Ishikawa (cell line): Measurements from ENCODE around the gene C10orf120.

ENCODE experiments used
- CEBPB ChIP-seq: IDR thresholded peaks from 2 replicates; pipeline ENCODE4 v1.6.1; 2012
- CREB1 ChIP-seq: IDR thresholded peaks from 2 replicates; pipeline ENCODE4 v1.6.1; 2012; ENCODE audit warnings: low read depth
- EGR1 ChIP-seq: IDR thresholded peaks from 2 replicates; pipeline ENCODE4 v1.6.1; 2012
- EP300 ChIP-seq: IDR thresholded peaks from 2 replicates; pipeline ENCODE4 v1.6.1; 2012; ENCODE audit warnings: borderline replicate concordance
- FOXM1 ChIP-seq: IDR thresholded peaks from 2 replicates; pipeline ENCODE4 v1.6.1; 2012; ENCODE audit warnings: low read depth, borderline replicate concordance
- MAX ChIP-seq: IDR thresholded peaks from 2 replicates; pipeline ENCODE4 v1.6.1; 2012
- NFIC ChIP-seq: IDR thresholded peaks from 2 replicates; pipeline ENCODE4 v1.6.1; 2012
- RAD21 ChIP-seq: IDR thresholded peaks from 2 replicates; pipeline ENCODE4 v1.6.1; 2012; ENCODE audit warnings: low read depth
- REST ChIP-seq: IDR thresholded peaks from 2 replicates; pipeline ENCODE4 v1.6.1; 2012; ENCODE audit warnings: low read depth, mild to moderate bottlenecking
- TAF1 ChIP-seq: IDR thresholded peaks from 2 replicates; pipeline ENCODE4 v1.6.1; 2012; ENCODE audit warnings: low read depth, mild to moderate bottlenecking
- TCF12 ChIP-seq: IDR thresholded peaks from 2 replicates; pipeline ENCODE4 v1.6.1; 2012; ENCODE audit warnings: low read depth
- TEAD4 ChIP-seq: IDR thresholded peaks from 2 replicates; pipeline ENCODE4 v1.6.1; 2012
- USF1 ChIP-seq: IDR thresholded peaks from 2 replicates; pipeline ENCODE4 v1.6.1; 2012
- YY1 ChIP-seq: IDR thresholded peaks from 2 replicates; pipeline ENCODE4 v1.6.1; 2012; ENCODE audit warnings: low read depth
- ZBTB7A ChIP-seq: IDR thresholded peaks from 2 replicates; pipeline ENCODE4 v1.6.1; 2012; ENCODE audit warnings: low read depth

The C10orf120 gene

GRCh38 chr10:122664501-122664900 is 35.1 kb downstream of the C10orf120 start:
- TF ChIP-seq TEAD4 = no peak
- no peak for TF ChIP-seq TCF12
- TF ChIP-seq EP300 = no peak
- no peak for TF ChIP-seq CEBPB
- no peak for TF ChIP-seq CREB1
- TF ChIP-seq YY1 = no peak
- no peak for TF ChIP-seq USF1
- TF ChIP-seq REST = no peak
- TF ChIP-seq FOXM1 = no peak
- TF ChIP-seq TAF1 = no peak
- no peak for TF ChIP-seq RAD21
- no peak for TF ChIP-seq NFIC
- TF ChIP-seq ZBTB7A = no peak
- no peak for TF ChIP-seq EGR1
- TF ChIP-seq MAX = no peak

- TF ChIP-seq TEAD4 (no peak), NFIC (no peak), EP300 (no peak), TCF12 (no peak), CEBPB (no peak), YY1 (no peak), FOXM1 (no peak), CREB1 (no peak), ZBTB7A (no peak), USF1 (no peak), MAX (no peak), EGR1 (no peak)
These were observed 36.0 kb downstream of the C10orf120 start for GRCh38 chr10:122663516-122664130.

- TF ChIP-seq ZBTB7A (no peak), EP300 (no peak)
These were observed 37.4 kb downstream of the C10orf120 start for GRCh38 chr10:122662231-122662630.

- no peak for TF ChIP-seq TEAD4
- TF ChIP-seq USF1 = no peak
These were observed 39.0 kb downstream of the C10orf120 start for GRCh38 chr10:122660696-122661095.

GRCh38 chr10:122659651-122660050 is 40.0 kb downstream of the C10orf120 start:
- TF ChIP-seq NFIC (no peak), YY1 (no peak), TAF1 (no peak), REST (no peak), EP300 (no peak), CEBPB (no peak), TCF12 (no peak), ZBTB7A (no peak), FOXM1 (no peak), TEAD4 (no peak), USF1 (no peak), CREB1 (no peak), RAD21 (no peak), MAX (no peak), EGR1 (no peak)

GRCh38 chr10:122659126-122659525 is 40.5 kb downstream of the C10orf120 start:
- TF ChIP-seq YY1 (no peak), MAX (no peak), EP300 (no peak), CEBPB (no peak), FOXM1 (no peak), RAD21 (no peak), CREB1 (no peak), TEAD4 (no peak), EGR1 (no peak), TAF1 (no peak), ZBTB7A (no peak), NFIC (no peak), USF1 (no peak), REST (no peak), TCF12 (no peak)
